Fibroblast of mammary gland (primary cell): Measurements from ENCODE around the gene CDPF1.

Experiments used
- DNase-seq: peaks from one replicate; pipeline ENCODE4 v3.0.0-alpha.2; 2010; ENCODE audit warnings: low read depth
- H3K4me3 ChIP-seq: 2 replicates; pipeline ENCODE4 v1.5.1; 2011; ENCODE audit warnings: low read depth, mild to moderate bottlenecking, low read length, moderate library complexity; ENCODE audit not compliant: control insufficient read depth
- CTCF ChIP-seq: conservative IDR thresholded peaks from 2 replicates; pipeline ENCODE4 v1.5.1; 2011; ENCODE audit warnings: low read depth, low read length, inconsistent platforms; ENCODE audit not compliant: control insufficient read depth, insufficient read depth

CDPF1 gene

GRCh38 chr22:46224044-46224897 lies 25.8 kb downstream of the CDPF1 start:
- H3K4me3 ChIP-seq = no peak overlapping the region
- TF ChIP-seq CTCF = no peak
- DNase-seq = peak; percentile 34

- TF ChIP-seq CTCF = no peak
- H3K4me3 ChIP-seq = no peak overlapping the region
- DNase-seq = peak; percentile 61
These were observed 29.2 kb downstream of the CDPF1 start for GRCh38 chr22:46220921-46221320.

- no peak for DNase-seq
- TF ChIP-seq CTCF = no peak
- H3K4me3 ChIP-seq = no peak overlapping the region
These were observed 30.5 kb downstream of the CDPF1 start for GRCh38 chr22:46219636-46220035.

- H3K4me3 ChIP-seq = no peak overlapping the region
- no peak for DNase-seq
- no peak for TF ChIP-seq CTCF
These were observed 35.5 kb downstream of the CDPF1 start for GRCh38 chr22:46214616-46215015.

- no peak overlapping the region for H3K4me3 ChIP-seq
- TF ChIP-seq CTCF = no peak
- no peak for DNase-seq
These were observed 35.9 kb downstream of the CDPF1 start for GRCh38 chr22:46214149-46214548.

- no peak for TF ChIP-seq CTCF
- DNase-seq = peak; percentile 36
These were observed 37.0 kb downstream of the CDPF1 start for GRCh38 chr22:46213052-46213451.

More at GRCh38 chr22:46213052-46213451, 37.0 kb downstream of the CDPF1 start:
- H3K4me3 ChIP-seq = no peak overlapping the region
